DMS79 (cell line): ENCODE data around the gene CFAP61.

ENCODE experiments used
- DNase-seq: peaks from one replicate; lab custom pipeline; 2025; lab: John Stamatoyannopoulos, UW

CFAP61 gene

GRCh38 chr20:20037960-20038359 lies 14.4 kb upstream of the CFAP61 start:
- DNase-seq = no peak

GRCh38 chr20:20038586-20038985 lies 13.7 kb upstream of the CFAP61 start:
- DNase-seq = no peak

GRCh38 chr20:20039752-20040387 lies 12.5 kb upstream of the CFAP61 start:
- DNase-seq = no peak

GRCh38 chr20:20051767-20052073 lies 612 bp upstream of the CFAP61 start:
- DNase-seq = no peak

GRCh38 chr20:20060234-20060998 lies 8.1 kb downstream of the CFAP61 start:
- no peak for DNase-seq

GRCh38 chr20:20063941-20064702 lies 11.8 kb downstream of the CFAP61 start:
- DNase-seq = no peak

DNA sequence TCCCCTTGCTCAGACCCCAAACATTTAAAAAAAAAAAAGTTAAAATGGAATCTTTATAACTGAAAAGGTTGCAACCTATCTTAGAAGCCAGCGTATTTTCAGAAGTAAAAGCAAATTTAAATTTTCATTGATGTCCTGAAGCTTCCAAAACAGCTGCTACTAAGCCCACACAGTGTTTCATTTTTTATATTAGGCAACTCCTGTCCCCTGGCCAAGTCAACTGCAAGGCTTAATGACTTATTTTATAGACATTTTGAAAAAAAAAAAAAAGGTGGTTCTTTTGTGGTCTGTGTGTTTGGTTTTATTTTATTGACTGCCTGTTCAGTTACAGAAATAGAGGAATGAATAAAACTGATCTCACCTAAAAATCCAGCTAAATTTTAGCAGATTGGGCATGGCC lies 13.0 kb downstream of the CFAP61 start:
- no peak for DNase-seq

DNA sequence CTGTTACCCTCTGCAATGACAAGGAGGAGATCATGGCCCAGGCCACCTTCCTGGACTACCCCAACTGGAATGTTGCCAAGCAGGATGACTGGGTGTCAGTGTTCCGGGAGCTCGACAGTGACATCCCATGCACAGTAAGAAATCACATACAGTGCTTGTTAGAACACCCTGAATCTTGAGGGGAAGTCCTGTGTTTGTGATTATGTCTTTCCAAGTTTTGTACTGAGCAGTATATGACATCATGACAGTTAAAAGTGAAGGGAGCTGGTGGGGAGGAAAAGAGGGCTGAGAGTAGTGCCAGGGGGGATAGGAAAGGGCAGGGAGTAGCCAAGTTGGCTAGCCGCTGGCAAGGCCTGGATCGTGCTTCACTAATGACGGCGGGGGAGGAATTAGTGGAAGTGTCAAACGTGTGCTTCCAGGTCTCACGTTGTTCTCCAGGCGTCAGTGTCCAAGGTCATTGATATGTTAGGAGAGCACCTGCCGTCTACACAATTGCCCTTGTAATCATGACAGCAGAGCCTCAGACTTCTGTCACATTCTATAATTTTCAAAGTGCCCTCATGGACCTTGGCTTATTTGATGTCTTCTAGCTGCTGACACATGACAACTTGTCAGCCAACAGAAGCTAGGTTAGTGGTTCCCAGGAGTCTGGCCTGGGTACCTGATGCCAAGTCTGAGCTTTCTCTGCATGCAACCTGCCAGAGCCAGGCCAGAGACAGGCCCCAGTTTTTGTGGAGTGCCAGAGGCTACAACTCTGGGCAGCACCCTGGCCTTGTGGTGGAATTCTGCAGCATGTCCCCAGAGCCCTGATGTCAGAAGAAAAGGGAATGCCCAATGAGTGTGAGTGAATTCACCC lies 18.8 kb downstream of the CFAP61 start:
- DNase-seq = no peak

GRCh38 chr20:20073801-20074371 lies 21.6 kb downstream of the CFAP61 start:
- no peak for DNase-seq

DNA sequence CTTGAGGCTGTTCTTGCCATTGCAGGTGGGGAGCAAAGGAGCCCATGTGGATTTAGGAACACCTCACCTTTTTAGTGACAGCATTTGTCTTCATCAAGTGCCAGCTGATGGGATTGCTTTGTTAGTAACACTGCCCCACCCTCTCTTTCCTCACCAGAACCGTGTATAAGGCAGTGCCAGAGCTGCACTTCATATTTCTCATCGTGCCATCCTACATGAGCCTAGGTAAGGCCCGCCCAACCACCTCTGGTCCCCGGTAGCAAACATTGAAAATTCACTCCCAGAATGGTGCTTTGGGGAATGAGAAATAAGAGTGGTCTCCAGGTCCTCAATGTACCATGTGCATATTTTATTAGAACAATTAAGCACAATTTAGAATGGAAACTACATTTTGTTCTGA lies 22.7 kb downstream of the CFAP61 start:
- DNase-seq = no peak

- DNase-seq = no peak
Observed at GRCh38 chr20:20076297-20077065, 24.1 kb downstream of the CFAP61 start.

DNA sequence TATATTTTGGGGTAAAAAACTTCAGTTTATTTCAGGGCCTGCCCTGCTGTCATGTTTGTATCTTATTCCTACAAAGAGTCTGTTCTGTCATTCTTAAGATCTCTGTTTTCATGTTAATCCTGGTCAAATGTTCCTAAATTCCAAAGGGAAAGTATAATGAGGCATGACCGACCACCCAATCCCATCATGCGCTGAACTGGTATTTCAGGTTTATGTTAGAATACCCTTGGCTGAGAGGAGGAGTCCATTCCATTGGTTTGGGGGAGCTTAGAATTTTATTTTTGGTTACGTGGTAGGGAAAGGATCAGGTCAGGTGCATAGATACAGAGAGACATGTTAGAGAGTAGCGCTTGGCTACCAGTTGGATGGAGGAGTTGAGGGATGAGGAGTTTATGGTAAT lies 25.7 kb downstream of the CFAP61 start:
- DNase-seq = no peak

- no peak for DNase-seq
Observed at GRCh38 chr20:20079102-20079784, 26.9 kb downstream of the CFAP61 start.

DNA sequence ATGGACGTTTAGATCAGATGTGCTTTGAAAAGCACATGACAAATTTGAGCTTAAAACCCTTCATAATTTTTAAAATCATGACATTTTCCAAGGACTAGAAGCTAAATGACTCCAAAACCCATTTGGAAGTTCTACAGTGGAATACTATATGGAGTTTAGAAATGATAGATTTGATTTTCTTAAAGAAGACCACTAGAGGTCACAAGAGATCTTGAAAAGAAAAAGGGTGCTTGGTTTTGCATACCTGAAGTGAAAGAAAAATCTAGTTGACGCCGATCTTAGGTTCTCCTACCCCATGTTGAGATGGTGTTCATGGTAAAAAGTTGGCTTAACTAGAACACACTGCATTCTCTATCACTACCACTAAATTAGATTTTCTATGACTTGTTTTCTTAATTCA lies 31.5 kb downstream of the CFAP61 start:
- DNase-seq = peak; percentile 39

- DNase-seq = no peak
Observed at GRCh38 chr20:20084296-20084752, 32.0 kb downstream of the CFAP61 start.

GRCh38 chr20:20085071-20085470 lies 32.7 kb downstream of the CFAP61 start:
- no peak for DNase-seq

DNA sequence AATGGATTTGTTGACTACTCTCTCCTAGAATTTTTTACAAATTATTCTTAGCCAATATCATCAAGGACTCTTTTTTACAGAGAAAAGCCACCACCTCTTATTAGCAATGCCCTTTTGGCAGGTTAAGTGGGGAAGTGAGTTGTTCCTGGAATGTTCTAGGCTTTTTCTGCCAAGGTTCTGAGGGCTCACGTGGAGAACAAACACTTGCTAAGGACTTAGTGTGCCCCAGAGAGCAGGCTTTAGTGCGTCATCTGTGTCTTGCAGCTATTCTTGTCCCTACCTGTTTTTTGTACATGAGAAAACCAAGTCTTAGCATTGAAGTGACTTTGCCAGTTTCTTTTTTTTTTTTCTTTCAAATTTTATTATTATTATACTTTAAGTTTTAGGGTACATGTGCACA lies 33.5 kb downstream of the CFAP61 start:
- peak; percentile 35 for DNase-seq

- no peak for DNase-seq
Observed at GRCh38 chr20:20089018-20089417, 36.7 kb downstream of the CFAP61 start.

DNA sequence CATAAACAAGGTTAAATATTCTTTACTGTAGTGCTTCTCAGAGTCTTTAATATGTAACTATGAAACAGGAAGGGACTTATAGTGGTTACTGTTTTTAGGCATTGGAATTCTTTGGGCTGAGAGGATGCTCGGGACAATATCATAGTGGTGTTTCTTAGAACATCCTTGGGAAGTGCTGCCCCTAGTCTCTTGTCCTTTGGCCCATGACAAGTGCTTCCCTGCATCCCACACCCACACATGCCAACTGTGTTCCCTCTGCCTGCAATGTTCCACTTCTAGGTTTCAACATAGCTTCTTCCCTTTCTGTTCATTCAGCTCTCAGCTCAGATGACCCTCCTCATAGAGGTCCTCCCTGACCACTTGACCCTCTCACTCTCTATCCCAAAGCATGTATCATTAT lies 37.6 kb downstream of the CFAP61 start:
- no peak for DNase-seq

- no peak for DNase-seq
Observed at GRCh38 chr20:20092827-20093226, 40.5 kb downstream of the CFAP61 start.
